Neural progenitor cell (in vitro differentiated cells): ENCODE data around the gene RPS6KA1.

ENCODE experiments used
- EZH2 ChIP-seq: fragments of 200-600 bp; sonication (generic); IDR thresholded peaks from 2 replicates; pipeline ENCODE4 v1.6.1; 2017; ENCODE audit warnings: antibody characterized with exemption, mild to moderate bottlenecking, moderate library complexity
- EZH2phosphoT487 ChIP-seq: fragments of 200-600 bp; sonication (generic); IDR thresholded peaks from 2 replicates; pipeline ENCODE4 v1.6.1; 2017; ENCODE audit warnings: antibody characterized with exemption

GRCh38 chr1:26522073-26522472 lies 7.5 kb upstream of the RPS6KA1 start:
- TF ChIP-seq EZH2 (no peak), EZH2phosphoT487 (no peak)
